AG04450 (cell line): ENCODE results near the gene DOCK6. TPM values are rescaled to one million over a fixed set of nuclear protein-coding genes. Genes with fewer than 3 reads are reported as not detected.

Experiments
- CTCF ChIA-PET: fragments of 300-600, 350-600 bp; formaldehyde crosslinking; extraction: SDS; loops from one replicate; lab custom pipeline; 2022; ENCODE audit warnings: antibody characterized with exemption, inconsistent platforms; lab: Charles Lee
- POLR2A ChIA-PET: fragments of 350-600 bp; formaldehyde crosslinking; extraction: SDS; loops from one replicate; lab custom pipeline; 2021; ENCODE audit warnings: antibody characterized with exemption, inconsistent platforms; lab: Yijun Ruan, JAX
- DNase-seq: peaks from one replicate; pipeline ENCODE4 v3.0.0-alpha.2; 2011; ENCODE audit warnings: low read depth, low spot score
- H3K27ac ChIP-seq: one replicate; pipeline ENCODE4 v1.5.1; 2012; ENCODE audit warnings: low read depth, low read length, control low read depth
- H3K27me3 ChIP-seq: one replicate; pipeline ENCODE4 v1.6.0; 2012; ENCODE audit warnings: low read length; ENCODE audit not compliant: control insufficient read depth, insufficient read depth
- H3K4me3 ChIP-seq: 2 replicates; pipeline ENCODE4 v1.5.1; 2011; ENCODE audit warnings: mild to moderate bottlenecking, low read depth, low read length, control low read depth
- H3K9me3 ChIP-seq: 2 replicates; pipeline ENCODE4 v1.5.1; 2012; ENCODE audit warnings: low read length; ENCODE audit not compliant: control insufficient read depth, insufficient read depth
- polyA plus RNA-seq: library from polyadenylated mRNA; depleted of rRNA; stranded (reverse); fragments of >200 nt; gene quantifications from 2 replicates; pipeline ENCODE4 v1.2.3, GENCODE V29; 2011
- TF ChIP-seq, protein P1 (sequence below): IDR thresholded peaks from 2 replicates; pipeline ENCODE4 v1.5.1; 2011; ENCODE audit warnings: low read depth, low read length, control low read depth, inconsistent platforms

The DOCK6 gene
- polyA plus RNA-seq, 1 experiment: 8.9 TPM

DNA sequence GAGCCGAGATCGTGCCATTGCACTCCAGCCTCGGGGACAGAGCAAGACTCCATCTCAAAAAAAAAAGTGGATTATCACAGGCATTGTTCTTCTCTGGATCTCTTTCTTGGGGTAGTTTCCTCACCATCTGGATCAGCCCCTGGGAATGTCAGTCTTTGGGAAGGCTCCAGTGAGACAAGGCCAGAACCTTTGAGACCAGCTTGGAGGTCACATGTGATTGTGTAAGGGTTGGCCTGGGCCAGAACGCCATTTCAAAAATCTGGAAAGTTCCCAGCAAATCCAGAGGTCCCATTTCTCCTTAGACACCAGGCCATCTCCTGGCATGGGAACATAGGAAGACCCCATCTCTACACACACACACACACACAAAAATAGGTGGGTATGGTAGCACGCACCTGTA lies 37.2 kb downstream of the DOCK6 start:
- ChIA-PET POLR2A (no interaction called here), CTCF (no interaction called here)
- no peaks in the 10 kb centered on the region for H3K27me3 ChIP-seq
- DNase-seq: no peak
- H3K27ac ChIP-seq: no peak overlapping the region
- TF ChIP-seq, protein P1, sequence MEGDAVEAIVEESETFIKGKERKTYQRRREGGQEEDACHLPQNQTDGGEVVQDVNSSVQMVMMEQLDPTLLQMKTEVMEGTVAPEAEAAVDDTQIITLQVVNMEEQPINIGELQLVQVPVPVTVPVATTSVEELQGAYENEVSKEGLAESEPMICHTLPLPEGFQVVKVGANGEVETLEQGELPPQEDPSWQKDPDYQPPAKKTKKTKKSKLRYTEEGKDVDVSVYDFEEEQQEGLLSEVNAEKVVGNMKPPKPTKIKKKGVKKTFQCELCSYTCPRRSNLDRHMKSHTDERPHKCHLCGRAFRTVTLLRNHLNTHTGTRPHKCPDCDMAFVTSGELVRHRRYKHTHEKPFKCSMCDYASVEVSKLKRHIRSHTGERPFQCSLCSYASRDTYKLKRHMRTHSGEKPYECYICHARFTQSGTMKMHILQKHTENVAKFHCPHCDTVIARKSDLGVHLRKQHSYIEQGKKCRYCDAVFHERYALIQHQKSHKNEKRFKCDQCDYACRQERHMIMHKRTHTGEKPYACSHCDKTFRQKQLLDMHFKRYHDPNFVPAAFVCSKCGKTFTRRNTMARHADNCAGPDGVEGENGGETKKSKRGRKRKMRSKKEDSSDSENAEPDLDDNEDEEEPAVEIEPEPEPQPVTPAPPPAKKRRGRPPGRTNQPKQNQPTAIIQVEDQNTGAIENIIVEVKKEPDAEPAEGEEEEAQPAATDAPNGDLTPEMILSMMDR: no peak
- no peak overlapping the region for H3K4me3 ChIP-seq
- H3K9me3 ChIP-seq: peaks cover 17% of the 10 kb centered on the region

DNA sequence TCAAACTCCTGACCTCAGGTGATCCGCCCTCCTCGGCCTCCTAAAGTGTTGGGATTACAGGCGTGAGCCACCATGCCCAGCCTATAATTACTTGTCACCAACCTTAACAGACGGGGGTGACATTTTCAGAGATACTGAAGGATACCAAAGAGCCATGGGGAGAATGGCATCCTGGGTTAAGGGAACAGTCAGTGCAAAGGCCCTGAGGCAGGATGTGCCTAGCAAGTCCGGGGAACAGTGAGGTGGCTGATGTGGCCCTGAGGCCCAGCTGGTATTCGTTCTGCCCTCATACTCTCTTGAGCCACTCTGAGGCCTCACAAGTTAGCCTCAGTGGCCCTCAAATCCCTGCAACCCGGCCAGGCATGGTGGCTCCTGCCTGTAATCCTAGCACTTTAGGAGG lies 37.9 kb downstream of the DOCK6 start:
- Histone ChIP-seq H3K27ac (no peak overlapping the region), H3K4me3 (no peak overlapping the region), H3K9me3 (peaks cover 17% of the 10 kb centered on the region), H3K27me3 (no peaks in the 10 kb centered on the region)
- no peak for DNase-seq
- CTCF ChIA-PET: no interaction called here
- TF ChIP-seq, protein P1: no peak
- POLR2A ChIA-PET: no interaction called here

- Histone ChIP-seq H3K4me3 (no peak overlapping the region), H3K27ac (no peak overlapping the region), H3K27me3 (no peaks in the 10 kb centered on the region), H3K9me3 (peaks cover 17% of the 10 kb centered on the region)
- TF ChIP-seq, protein P1: no peak
- POLR2A ChIA-PET: no interaction called here
- no peak for DNase-seq
- CTCF ChIA-PET: interaction anchor here (0.5 to 0.6 kb wide), 2 partner anchors 11 to 286 kb away, joined by 3 to 6 read pairs; no protein-coding TSS in a partner anchor
Measured at GRCh38 chr19:11223200-11223599, 39.1 kb downstream of the DOCK6 start.

DNA sequence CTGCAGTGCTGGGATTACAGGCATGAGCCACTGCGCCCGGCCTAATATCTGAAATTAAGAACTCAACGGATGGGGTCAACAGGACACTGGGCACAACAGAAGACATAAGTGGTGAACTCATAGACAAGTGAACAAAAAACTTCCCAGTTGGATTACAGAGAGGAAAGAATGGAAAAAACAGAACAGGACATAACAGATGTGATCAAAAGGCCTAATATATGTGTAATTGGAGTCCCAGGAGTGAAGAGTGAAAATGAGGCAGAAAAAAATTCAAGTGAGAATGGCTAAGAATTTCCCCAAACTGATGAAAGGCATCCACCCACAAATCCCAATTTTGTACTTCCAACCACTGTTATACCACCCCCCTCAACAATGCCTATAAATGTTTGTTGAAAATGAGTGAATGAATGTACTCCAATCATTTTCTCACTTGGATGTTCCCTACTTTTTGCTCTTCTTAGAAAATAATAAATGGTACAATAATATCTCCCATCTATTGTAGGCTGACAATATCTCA lies 41.2 kb downstream of the DOCK6 start:
- TF ChIP-seq, protein P1: no peak
- H3K9me3 ChIP-seq: peaks cover 24% of the 10 kb centered on the region
- no peak overlapping the region for H3K27ac ChIP-seq
- POLR2A ChIA-PET: no interaction called here
- no peaks in the 10 kb centered on the region for H3K27me3 ChIP-seq
- no peak for DNase-seq
- H3K4me3 ChIP-seq: no peak overlapping the region
- CTCF ChIA-PET: no interaction called here

GRCh38 chr19:11214387-11214786 lies 47.9 kb downstream of the DOCK6 start:
- POLR2A ChIA-PET: no interaction called here
- no peak overlapping the region for H3K4me3 ChIP-seq
- H3K27me3 ChIP-seq: no peaks in the 10 kb centered on the region
- TF ChIP-seq, protein P1: no peak
- CTCF ChIA-PET: interaction anchor here (0.7 kb wide), 1 partner anchor 47 kb away, joined by 6 read pairs; no protein-coding TSS in a partner anchor
- H3K27ac ChIP-seq: no peak overlapping the region
- DNase-seq: no peak
- H3K9me3 ChIP-seq: peaks cover 7% of the 10 kb centered on the region
